ENCODE measurements around the gene FAM171A1. TPM values are rescaled to one million over a fixed set of nuclear protein-coding genes. Genes with fewer than 3 reads are reported as not detected.
"Not testable (repeated sequence)": the region's sequence is repeated elsewhere in the genome, so short reads cannot be mapped to it uniquely, and the experiment has no call there.

FAM171A1 gene
- total RNA-seq, 1 experiment from 2014 or later: 44.1 TPM

DNA sequence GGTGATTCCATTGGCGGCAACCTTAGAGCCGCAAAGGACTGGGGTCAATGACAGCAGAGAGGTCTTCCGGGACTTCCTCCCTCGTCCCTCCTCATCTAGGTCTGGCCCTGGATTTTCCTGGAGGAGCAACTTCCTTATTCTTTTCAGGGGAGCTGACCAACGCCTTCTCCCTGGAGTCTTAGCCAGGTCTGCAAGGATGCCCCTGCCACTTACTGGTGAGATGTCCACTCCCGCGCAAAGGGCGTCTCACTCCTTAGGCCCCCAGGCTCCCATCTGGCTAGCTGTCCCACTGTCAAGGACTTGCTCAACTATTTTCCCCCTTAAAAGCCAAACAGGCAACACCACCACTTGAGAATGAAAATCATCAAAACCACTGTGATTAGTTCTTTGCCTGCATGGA is 160.6 kb downstream of the FAM171A1 start:
- DNase-seq (ENCODE audit: low spot score): no peak

DNA sequence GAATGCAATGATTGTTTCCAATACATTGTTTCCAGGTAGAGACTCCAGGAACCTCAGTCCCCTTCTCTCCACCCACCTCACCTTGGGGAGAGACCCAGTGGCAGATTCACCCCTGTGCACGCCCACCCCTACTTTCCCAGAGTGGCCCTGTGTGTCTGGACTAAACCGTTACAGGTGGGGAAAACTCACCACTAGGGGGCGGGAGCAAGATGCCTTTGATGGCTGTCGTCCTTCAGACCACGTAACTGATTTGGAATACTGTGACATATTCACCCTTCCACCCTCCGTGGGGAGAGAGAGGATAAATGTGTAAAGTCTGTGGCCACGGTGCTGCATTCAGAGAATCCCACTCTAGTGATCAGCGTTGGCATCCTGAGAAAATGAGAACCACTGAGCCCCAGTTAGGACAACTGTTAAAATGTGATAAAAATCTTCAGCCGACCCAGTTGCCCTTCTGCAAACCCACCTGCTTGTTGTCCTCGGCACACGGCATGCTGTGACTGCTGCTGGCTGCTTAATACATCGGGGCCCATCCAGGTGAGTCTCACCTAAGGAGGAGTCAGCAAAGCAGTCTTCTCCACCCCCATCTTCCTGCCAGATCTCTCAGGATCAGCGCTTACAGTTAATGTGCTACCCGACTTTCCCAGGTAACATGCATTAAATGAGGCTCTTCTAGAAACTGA is 161.1 kb downstream of the FAM171A1 start:
- peak; percentile 71 for DNase-seq (ENCODE audit: low spot score)

DNA sequence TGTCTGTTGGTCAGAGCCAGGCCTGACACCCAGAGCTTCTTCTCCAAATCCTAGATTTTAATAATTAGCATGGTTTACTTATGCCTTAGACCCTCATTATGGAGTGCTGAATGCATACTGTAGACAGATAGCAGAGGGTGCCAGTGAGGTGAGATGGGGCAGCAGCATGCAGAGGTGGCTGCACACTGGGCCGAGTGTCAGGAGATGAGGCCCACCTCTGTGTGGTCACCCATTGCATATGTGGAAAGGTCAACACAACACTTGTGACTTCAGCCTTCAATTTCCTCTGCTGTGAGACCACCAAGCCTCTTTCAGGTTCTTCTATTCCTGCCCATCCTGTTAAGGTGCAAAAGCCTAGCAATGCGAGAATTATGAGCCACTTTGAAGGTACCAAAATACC is 162.9 kb downstream of the FAM171A1 start:
- no peak for DNase-seq (ENCODE audit: low spot score)

DNA sequence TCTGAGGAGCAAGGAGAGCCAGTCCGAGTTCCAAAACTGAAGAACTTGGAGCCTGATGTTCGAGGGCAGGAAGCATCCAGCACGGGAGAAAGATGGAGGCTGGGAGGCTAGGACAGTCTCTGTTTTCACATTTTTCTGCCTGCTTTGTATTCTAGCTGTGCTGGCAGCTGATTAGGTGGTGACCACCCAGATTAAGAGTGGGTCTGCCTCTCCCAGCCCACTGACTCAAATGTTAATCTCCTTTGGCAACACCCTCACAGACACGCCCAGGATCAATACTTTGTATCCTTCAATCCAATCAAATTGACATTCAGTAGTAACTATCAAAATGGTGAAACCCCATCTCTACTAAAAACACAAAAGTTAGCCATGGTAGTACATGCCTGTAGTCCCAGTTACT is 163.7 kb downstream of the FAM171A1 start:
- not testable (repeated sequence) for DNase-seq (ENCODE audit: low spot score)

DNA sequence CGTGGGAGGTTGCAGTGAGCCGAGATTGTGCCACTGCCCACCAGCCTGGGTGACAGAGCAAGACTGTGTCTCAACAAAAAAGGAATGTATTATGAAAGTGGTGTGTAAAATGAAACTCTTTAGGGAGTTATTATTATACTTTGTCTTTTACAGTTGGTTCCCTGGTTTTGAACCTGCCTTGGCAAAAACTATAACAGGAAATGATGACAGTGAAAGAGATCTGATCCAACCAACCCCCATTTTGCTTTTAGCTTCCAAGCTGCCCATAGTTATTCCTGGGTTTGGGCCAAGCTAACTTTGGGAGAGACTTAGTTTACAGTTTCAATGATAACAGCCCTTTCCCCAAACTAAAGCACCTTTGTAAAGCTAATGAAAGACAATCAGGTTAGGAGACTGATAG is 168.4 kb downstream of the FAM171A1 start:
- DNase-seq (ENCODE audit: low spot score): no peak

DNA sequence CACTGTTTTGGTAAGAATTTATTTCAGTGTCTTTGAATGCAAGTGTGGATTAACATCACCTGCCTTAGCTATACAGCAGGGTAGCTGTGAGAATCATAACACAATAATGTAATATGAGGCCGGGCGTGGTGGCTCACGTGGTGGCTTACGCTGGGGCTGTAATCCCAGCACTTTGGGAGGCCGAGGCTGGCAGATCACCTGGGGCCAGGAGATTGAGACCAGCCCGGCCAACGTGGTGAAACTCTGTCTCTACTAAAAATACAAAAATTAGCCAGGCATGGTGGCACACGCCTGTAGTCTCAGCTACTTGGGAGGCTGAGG is 168.8 kb downstream of the FAM171A1 start:
- DNase-seq (ENCODE audit: low spot score): not testable (repeated sequence)

DNA sequence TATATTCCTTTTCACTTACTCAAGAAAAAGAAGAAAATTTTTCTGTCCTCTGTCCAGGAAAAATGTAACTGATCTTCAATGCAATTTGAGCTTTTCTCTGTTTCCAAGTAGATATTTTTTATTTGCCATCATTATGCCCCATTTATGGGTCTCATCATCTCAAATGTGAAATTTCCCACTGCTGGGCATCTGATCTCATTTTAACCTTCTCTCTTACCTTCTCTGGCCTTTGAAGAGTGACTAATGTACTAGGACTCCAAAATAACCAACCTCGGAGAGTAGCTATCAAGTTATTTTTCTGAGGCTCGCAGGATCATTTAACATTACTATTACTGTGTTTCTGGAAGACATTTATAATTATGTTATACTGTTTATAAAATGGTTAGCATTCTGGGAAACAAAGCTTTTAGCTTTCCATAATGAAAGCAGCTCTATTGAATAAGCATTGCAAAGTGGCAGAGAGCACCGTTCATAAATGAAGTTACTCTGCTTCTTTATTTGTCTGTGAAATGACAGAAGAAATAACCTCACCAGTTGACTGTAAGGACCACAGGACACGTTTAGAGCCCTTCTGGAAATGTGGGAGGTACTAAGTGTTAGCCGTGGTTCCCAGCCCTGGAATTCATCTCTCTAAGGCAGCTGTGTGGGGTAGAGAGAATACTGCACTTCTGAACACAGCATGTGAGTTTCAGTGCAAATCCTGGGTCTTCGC is 169.3 kb downstream of the FAM171A1 start:
- DNase-seq (ENCODE audit: low spot score): peak; percentile 84

DNA sequence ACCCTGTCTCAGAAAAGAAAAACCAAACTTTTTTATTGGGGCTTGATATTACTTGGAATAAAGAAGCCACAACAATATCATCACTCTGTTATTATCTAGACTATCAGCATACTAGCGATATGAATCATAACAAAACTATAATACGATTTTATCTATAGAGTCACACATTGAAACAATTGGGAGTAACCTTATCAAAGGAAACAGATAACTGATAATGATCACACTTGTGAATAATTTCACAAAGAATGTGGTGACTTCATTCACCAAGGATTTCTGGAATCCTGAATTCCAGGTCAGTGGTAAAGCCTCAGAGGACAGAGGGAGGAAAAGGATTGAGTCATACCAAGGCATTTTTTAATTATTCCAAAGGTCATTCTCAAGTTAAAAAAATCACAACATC is 170.5 kb downstream of the FAM171A1 start:
- DNase-seq (ENCODE audit: low spot score): peak; percentile 96

DNA sequence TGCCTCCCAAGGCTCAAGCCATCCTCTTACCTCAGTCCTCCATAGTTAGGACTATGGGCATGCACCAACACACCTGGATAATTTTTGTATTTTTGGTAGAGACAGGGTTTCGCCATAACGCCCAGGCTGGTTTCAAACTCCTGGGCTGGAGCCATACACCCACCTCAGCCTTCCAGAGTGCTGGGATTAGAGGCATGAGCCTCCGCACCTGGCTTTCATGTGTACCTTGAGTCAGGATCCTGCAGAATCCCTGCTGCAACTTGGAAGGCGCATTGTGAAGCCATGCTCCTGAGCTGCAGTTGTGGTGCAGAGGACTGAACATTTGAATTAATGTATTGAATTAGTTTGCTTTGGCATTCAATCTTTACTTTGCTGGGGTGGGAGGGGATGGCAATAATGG is 173.2 kb downstream of the FAM171A1 start:
- DNase-seq (ENCODE audit: low spot score): no peak

DNA sequence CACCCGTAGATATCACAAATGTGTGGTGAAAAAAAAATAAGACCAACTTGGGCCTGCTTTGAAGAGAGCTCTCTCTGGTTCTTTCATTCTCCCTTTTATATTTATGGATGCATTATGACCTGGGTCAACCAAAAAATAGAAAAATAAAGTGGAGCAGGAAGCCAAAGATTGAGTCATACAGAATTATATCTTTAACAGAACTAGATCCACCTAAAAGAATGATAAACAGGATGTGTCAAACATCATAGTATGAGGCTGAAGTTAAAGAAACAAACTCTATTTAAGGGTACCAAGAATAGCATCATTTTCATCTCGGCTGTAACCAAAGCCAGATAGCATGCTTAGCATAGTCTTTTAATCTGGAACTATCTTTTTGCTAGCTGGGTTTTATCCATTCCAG is 173.8 kb downstream of the FAM171A1 start:
- peak; percentile 79 for DNase-seq (ENCODE audit: low spot score)

DNA sequence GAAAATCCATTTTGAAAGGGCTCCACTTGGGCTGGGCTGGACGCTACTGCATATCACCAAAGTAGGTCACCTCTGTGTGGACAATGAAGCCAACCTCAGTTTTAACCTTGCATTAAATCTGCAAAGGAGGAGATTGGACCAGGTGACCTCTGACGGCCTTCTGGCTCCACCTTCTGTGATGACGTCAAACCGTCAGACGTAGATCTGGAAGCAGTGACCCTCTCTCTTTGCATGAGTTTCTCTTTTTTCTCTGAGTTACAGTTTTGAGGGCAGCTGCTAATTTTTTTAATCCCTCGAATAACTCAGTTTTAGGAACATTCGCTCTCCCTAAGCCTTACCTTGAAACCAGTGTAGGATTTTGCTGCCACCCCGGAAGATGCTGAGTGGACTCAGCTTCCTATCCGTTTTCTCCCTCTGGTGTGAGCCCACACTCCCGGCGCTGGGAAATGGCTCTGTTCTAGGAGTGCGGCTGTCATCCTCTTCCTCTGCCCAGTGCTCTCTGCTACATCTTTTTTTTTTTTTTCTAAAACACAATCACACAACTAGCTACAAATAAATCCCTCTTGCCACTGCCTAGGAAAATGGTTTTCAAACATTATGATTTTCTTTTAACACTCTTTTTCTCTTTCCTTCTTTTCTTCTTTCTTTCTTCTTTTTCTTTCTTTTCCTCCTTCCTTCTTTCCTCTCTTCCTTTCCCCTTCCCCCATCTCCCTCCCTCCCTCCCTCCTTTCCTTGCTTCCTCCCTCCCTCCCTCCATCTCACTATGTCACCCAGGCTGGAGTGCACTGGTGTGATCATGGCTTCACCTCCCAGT is 174.9 kb downstream of the FAM171A1 start:
- DNase-seq (ENCODE audit: low spot score): no peak

DNA sequence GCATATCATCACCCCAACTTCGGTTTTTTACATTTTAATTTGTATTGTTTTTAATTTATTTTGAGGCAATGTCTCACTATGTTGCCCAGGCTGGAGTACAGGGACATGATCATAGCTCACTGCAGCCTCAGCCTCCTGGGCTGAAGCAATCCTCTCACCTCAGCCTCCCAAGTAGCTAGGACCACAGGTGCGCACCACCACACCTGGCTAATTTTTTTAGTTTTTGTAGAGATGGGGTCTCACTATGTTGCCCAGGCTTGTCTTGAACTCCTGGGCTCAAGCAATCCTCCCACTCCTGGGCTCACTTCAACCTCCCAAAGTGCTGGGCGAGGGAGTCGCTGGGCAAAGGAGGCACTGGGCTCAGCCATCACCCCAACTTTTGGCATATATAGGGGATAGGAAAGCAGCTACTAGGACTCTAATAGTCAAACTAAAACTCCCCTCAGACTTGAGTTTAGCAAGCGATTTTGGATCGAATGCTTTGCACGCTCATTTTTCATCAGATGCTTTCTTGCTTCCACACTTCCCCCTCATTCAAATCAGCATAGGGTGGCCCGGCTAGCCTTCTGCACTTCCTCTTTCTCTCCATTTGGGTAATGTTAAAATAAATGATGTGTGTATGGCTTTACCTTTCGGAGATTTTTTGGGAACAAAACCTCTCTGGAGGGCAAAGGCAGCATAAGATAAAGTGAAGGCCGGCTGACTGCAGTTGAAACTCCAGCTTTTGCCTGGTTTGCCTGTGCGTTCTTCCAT is 181.8 kb downstream of the FAM171A1 start:
- no peak for DNase-seq (ENCODE audit: low spot score)

DNA sequence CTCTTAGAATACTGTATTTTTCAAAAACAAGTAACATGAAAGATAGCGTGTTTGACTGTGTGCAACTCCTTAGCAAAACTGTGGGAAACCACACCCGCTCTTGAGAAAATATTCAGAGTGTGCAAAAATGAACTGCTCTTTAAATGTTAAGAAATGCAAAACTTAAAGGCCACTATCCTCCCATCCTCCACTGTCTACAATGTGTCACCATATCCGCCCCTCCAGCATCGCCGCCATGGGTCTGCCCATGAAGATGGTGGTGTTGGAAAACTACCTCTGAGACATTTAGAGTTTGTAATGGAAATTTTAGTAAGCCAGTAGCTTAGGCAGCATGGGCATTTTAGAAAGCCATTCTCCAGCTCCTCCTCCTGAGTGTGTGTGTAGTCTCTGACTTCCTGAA is 182.5 kb downstream of the FAM171A1 start:
- no peak for DNase-seq (ENCODE audit: low spot score)

DNA sequence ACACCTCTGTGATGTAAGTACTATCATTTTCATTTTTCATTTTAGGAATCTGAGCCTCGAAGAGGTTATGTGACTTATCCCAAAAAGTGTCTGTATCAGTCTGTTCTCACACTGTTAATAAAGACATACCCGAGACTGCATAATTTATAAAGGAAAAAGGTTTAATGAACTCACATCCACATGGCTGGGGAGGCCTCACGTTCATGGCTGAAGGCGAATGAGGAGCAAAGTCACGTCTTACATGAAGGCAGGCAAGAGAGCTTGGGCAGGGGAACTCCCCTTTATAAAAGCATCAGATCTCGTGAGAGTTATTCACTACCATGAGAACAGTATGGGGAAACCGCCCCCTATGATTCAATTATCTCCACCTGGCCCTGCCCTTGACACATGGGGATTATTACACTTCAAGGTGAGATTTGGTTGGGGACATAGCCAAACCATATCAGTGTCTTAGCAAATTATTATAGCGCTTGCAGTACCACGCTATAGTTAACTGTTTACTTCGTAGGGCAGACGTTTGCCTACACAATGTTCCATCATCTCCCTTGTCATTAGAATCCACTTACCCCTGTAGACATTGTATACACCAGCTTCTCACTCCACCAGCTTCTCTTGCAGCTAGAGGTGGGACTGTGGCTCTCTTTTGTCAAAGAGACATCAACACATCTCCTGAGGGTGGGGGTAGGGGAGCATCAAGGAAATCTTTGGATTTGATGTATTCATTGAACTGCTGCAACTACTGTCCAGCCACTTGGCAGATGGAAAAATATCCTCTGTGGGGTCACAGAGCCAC is 187.2 kb downstream of the FAM171A1 start:
- no peak for DNase-seq (ENCODE audit: low spot score)

DNA sequence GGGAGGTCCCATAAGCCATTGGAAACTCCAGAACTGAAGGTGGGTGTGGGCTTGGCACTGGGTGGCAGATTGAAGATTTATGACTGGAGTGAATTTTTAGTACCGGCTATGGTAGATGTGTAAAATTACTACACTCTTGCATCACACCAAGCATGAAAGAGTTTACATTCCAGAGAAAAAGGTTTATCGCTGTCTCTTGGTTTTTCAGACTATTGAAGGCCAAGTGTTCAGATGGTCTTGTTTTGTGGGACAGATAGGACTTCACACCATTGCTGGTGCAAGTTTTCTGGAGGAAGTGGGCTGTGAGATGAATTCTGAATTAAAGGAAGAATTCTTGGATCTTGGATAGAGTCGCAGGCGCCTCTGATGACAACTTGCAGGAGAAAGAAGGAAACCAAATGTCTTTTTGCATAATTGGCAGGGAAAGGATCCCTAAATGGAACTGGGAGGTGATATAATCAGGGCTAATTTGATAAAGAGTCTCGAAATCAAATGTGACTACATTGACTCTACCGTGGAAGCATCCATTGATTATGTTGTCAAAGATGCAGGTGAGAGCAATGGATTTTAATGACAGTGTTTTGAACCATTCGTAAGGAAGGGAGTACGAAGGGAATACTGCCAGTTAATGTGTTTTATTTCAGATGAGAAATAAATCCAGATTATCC is 188.4 kb downstream of the FAM171A1 start:
- DNase-seq (ENCODE audit: low spot score): peak; percentile 61

DNA sequence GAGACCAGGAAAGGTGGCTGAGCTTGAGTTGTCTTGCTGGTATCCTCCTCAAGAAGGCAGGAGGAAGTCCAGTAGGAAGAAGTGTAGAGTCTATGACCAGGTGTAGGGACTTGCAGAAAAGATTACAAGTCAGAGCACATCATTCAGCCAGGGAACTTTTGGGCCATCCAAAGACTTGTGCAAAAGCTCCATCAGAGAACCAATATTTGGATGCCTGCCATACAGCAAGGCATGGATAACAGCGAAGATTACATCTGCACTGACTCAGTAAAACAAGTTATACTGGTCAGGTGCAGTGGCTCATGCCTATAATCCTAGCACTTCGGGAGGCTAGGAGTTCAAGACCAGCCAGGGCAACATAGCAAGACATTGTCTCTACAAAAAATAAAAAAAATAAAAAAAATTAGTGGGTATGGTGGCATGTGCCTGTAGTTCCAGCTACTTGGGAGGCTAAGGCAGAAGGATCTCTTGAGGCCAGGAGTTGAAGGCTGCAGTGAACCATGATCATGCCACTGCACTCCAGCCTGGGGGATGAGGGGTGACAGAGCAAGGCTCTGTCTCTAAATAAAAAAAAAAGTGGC is 189.4 kb downstream of the FAM171A1 start:
- DNase-seq (ENCODE audit: low spot score): no peak

DNA sequence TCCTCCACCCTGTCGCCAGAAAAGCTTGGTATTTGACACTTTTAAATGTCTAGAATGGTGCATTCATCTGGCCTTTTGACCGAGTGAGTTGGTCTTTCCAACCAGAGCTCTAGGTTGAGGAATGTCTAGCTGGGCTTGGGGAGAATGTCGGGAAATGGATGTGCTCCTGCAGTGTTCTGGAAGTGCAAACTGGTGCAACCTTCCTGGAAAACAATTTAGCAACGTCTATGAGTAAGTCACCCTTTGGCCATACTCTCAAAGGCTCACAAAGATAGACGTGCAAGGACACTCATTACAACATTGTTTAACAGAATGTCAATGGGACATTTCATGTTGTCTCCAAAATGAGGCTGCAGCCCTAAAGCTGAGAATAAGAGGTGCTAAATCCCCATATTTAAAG is 190.4 kb downstream of the FAM171A1 start:
- DNase-seq (ENCODE audit: low spot score): no peak

DNA sequence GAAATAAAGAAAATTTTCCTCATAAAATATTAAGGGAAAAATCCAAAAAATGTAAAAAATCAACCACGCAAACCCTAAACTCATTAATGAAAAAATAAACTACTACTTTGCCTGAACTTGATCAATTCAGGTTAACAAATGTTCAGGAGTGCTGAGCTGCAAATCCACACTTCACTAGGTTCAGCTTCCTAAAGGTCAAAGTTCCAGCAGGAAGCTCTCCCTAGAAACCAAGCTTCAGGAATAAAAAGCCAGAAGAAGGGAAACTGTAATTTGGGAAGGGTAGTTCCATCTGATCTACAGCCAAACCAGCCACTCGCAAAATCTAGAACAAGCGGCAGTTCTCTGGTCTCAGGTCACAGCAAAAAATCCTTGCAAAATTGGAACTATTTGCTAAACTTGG is 194.8 kb downstream of the FAM171A1 start:
- no peak for DNase-seq (ENCODE audit: low spot score)

DNA sequence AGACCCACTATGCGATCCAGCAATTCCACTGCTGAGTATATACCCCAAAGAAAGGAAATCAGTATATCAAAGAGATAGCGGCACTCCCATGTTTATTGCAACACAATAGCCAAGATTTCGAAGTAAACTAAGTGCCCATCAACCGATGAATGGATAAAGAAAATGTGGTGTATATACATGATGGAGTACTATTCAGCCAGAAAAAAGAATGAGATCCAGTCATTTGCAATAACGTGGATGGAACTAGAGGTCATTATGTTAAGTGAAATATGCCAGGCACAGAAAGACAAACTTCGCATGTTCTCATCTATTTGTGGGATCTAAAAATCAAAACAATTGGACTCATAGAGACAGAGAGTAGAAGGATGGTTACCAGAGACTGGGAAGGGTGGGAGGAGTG is 195.5 kb downstream of the FAM171A1 start:
- no peak for DNase-seq (ENCODE audit: low spot score)

DNA sequence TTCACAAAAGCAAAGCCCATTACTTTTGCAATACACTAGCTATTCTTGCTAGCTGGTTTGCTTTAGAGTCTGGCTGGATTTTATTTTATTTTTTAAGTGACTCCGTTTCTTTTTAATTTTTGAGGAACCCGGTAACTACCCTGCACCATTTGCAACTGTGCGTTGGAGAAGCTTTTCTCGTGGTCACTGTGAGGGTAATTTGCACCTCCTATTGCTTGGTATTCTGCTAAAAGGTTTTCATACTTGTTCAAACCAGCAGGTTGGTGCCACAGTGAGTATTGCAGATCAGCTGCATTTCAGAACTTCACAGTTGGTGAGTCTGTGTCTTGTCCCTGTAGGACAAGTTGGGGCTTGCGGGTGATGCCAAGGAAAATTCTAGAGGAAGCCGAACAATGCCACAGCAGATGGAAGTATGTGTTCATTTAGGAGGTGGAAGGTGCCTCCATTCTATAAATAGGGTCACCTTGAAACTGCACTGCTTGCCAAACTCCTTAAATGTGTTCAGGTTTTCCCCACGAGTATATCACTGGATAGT is 198.7 kb downstream of the FAM171A1 start:
- no peak for DNase-seq (ENCODE audit: low spot score)
